SK-N-SH (cell line): ENCODE results near the gene CORO6. TPM values are rescaled to one million over a fixed set of nuclear protein-coding genes. Genes with fewer than 3 reads are reported as not detected.

Experiments
- CTCF ChIA-PET: fragments of 300-600, 350-600 bp; formaldehyde crosslinking; extraction: SDS; loops from one replicate; lab custom pipeline; 2021; lab: Yijun Ruan, JAX
- POLR2A ChIA-PET: fragments of 350-600 bp; sonication (Branson Sonifier 250); formaldehyde crosslinking; extraction: SDS; loops from one replicate; lab custom pipeline; 2020; ENCODE audit warnings: antibody characterized with exemption, inconsistent platforms; lab: Yijun Ruan, JAX
- DNase-seq: peaks from one replicate; pipeline ENCODE4 v3.0.0; 2012
- H2AFZ ChIP-seq: fragments of 200-600 bp; sonication (generic); 2 replicates; pipeline ENCODE4 v1.8.1; 2016; ENCODE audit warnings: antibody characterized with exemption, mild to moderate bottlenecking, low read depth
- H3F3A ChIP-seq: fragments of 200-600 bp; sonication (generic); replicated peaks from 2 replicates; pipeline ENCODE3; 2016; ENCODE audit warnings: antibody characterized with exemption, mild to moderate bottlenecking; ENCODE audit not compliant: insufficient read depth
- H3K27ac ChIP-seq, 2 experiments: fragments of 200-500 bp in 1 of 2; fragments of 200-600 bp in 1 of 2; sonication (Bioruptor generic) in 1 of 2; sonication (generic), shearing (Covaris generic) in 1 of 2; 2 replicates each; pipeline versions ENCODE4 v1.5.1 to v1.6.1; 2014 to 2016; ENCODE audit warnings: low read depth in 2 of 2, inconsistent platforms in 1 of 2, low read length in 1 of 2, mild to moderate bottlenecking in 1 of 2, mixed read lengths in 1 of 2
- H3K27me3 ChIP-seq: fragments of 200-600 bp; sonication (generic), shearing (Covaris generic); 2 replicates; pipeline ENCODE4 v1.6.1; 2016; ENCODE audit warnings: mixed run types; ENCODE audit not compliant: insufficient read depth
- H3K36me3 ChIP-seq, 2 experiments: fragments of 200-500 bp in 1 of 2; fragments of 200-600 bp in 1 of 2; sonication (Bioruptor generic) in 1 of 2; sonication (generic) in 1 of 2; replicated peaks in 1 of 2; 2 replicates each; pipeline versions ENCODE3 to v1.5.1; 2014 to 2016; ENCODE audit warnings: low read length in 1 of 2, mild to moderate bottlenecking in 1 of 2; ENCODE audit not compliant: insufficient read depth in 2 of 2, control insufficient read depth in 1 of 2
- H3K4me1 ChIP-seq, 2 experiments: fragments of 200-500 bp in 1 of 2; fragments of 200-600 bp in 1 of 2; sonication (Bioruptor generic) in 1 of 2; sonication (generic), shearing (Covaris generic) in 1 of 2; 2 replicates each; pipeline versions ENCODE4 v1.5.1 to v1.6.1; 2014 to 2016; ENCODE audit warnings: low read depth in 1 of 2, low read length in 1 of 2, mixed run types in 1 of 2; ENCODE audit not compliant: insufficient read depth in 2 of 2, control insufficient read depth in 1 of 2
- H3K4me2 ChIP-seq: fragments of 200-600 bp; sonication (generic), shearing (Covaris generic); 2 replicates; pipeline ENCODE4 v1.6.1; 2017; ENCODE audit warnings: mixed run types
- H3K4me3 ChIP-seq, 2 experiments: fragments of 200-500 bp in 1 of 2; fragments of 200-600 bp in 1 of 2; sonication (Bioruptor generic) in 1 of 2; sonication (generic), shearing (Covaris generic) in 1 of 2; 2 replicates each; pipeline versions ENCODE4 v1.5.1 to v1.8.1; 2014 to 2016; ENCODE audit warnings: low read depth in 2 of 2, inconsistent platforms in 1 of 2, low read length in 1 of 2, mild to moderate bottlenecking in 1 of 2, mixed read lengths in 1 of 2, moderate library complexity in 1 of 2
- H3K79me2 ChIP-seq: fragments of 200-600 bp; sonication (generic); 2 replicates; pipeline ENCODE4 v1.8.1; 2017; ENCODE audit warnings: mild to moderate bottlenecking; ENCODE audit not compliant: insufficient read depth
- H3K9ac ChIP-seq: fragments of 200-600 bp; sonication (generic); 2 replicates; pipeline ENCODE4 v1.6.1; 2017; ENCODE audit warnings: mixed run types
- H3K9me2 ChIP-seq: fragments of 200-600 bp; sonication (generic); 2 replicates; pipeline ENCODE4 v1.6.1; 2017; ENCODE audit warnings: mixed run types
- H3K9me3 ChIP-seq: fragments of 200-600 bp; sonication (generic); 2 replicates; pipeline ENCODE4 v1.6.1; 2017; ENCODE audit warnings: mixed run types, mild to moderate bottlenecking, moderate library complexity
- H4K20me1 ChIP-seq: fragments of 200-600 bp; sonication (generic); 2 replicates; pipeline ENCODE4 v1.6.1; 2017; ENCODE audit warnings: mild to moderate bottlenecking, mixed run types; ENCODE audit not compliant: insufficient read depth
- CHD2 ChIP-seq: fragments of 150-350 bp; IDR thresholded peaks from 2 replicates; pipeline ENCODE4 v1.6.1; 2018; ENCODE audit warnings: low read length; ENCODE audit not compliant: partially characterized antibody
- CTCF ChIP-seq: fragments of 200-600 bp; sonication (generic); IDR thresholded peaks from 2 replicates; pipeline ENCODE4 v1.6.1; 2017; ENCODE audit warnings: antibody characterized with exemption, mild to moderate bottlenecking, moderate library complexity
- MAX ChIP-seq: IDR thresholded peaks from 2 replicates; pipeline ENCODE4 v1.4.0; 2012; ENCODE audit warnings: low read depth
- MXI1 ChIP-seq: IDR thresholded peaks from 2 replicates; pipeline ENCODE4 v1.6.1; 2012; ENCODE audit warnings: mild to moderate bottlenecking, low read depth, low read length, improper control_type of control experiment
- REST ChIP-seq: IDR thresholded peaks from 2 replicates; pipeline ENCODE4 v1.6.1; 2012; ENCODE audit warnings: mild to moderate bottlenecking, low read depth, low read length, moderate library complexity
- WGBS: methylation state at CpG from one replicate; pipeline ENCODE4 v1.1.6; 2017; ENCODE audit warnings: low lambda C conversion rate; 5-methylcytosine and 5-hydroxymethylcytosine counted together
- polyA plus RNA-seq, 3 experiments: library from polyadenylated mRNA; depleted of rRNA; stranded (reverse); fragments of >200 nt; gene quantifications; 2 replicates each; pipeline ENCODE4 v1.2.3, GENCODE V29; 2012

The CORO6 gene
- polyA plus RNA-seq, 1 of the 3 experiments (the other 2 are of a cell fraction) = 18.4 TPM

- H3K4me3 ChIP-seq = peak overlapping the region in 1 of 2 experiments; percentile 89; a peak in 2 of 4 replicates
- no peaks in the 10 kb centered on the region for H3K9me2 ChIP-seq
- H3K4me2 ChIP-seq = peak overlapping the region; percentile 99
- H3K36me3 ChIP-seq = peaks cover 0 to 17% of the 10 kb centered on the region in 2 experiments
- 96% methylated on average over 4 of the region's 9 CpGs for WGBS
- ChIA-PET POLR2A (interaction anchor here (1.6 kb wide), 1 partner anchor 10 kb away, joined by 6 read pairs; no protein-coding TSS in a partner anchor), CTCF (interaction anchor here (0.8 to 12.7 kb wide), 6 partner anchors 8 to 506 kb away, joined by 3 to 166 read pairs (median 4); partner anchors contain the start of genes ABHD15 and TP53I13)
- peaks cover 66% of the 10 kb centered on the region for H4K20me1 ChIP-seq
- DNase-seq = no peak
- no peaks in the 10 kb centered on the region for H3K9me3 ChIP-seq
- TF ChIP-seq MAX = no peak
- no peak for TF ChIP-seq CHD2
- TF ChIP-seq MXI1 = no peak
- TF ChIP-seq, all 33 proteins: peak for 0
- peaks cover 19% of the 10 kb centered on the region for H3F3A ChIP-seq
- H3K27me3 ChIP-seq = no peaks in the 10 kb centered on the region
- H3K4me1 ChIP-seq = peaks cover 31 to 58% of the 10 kb centered on the region in 2 experiments
- H3K9ac ChIP-seq = no peak overlapping the region
- peaks cover 67% of the 10 kb centered on the region for H3K79me2 ChIP-seq
- no peak overlapping the region for H2AFZ ChIP-seq
- H3K27ac ChIP-seq = peak overlapping the region in 1 of 2 experiments; percentile 34; a peak in 1 of 4 replicates
Measured at GRCh38 chr17:29586676-29587469, 35.8 kb downstream of the CORO6 start.

GRCh38 chr17:29585080-29585751 lies 37.5 kb downstream of the CORO6 start:
- Histone ChIP-seq H3F3A (peaks cover 10% of the 10 kb centered on the region), H3K9me3 (no peaks in the 10 kb centered on the region), H4K20me1 (peaks cover 67% of the 10 kb centered on the region), H3K27me3 (no peaks in the 10 kb centered on the region), H3K27ac (no peak overlapping the region; a peak in 1 of 4 replicates), H3K4me2 (0 out of 2 replicates have a peak overlapping the region, but pooled peaks have one; percentile 15), H3K36me3 (peaks cover 0 to 25% of the 10 kb centered on the region in 2 experiments), H3K9ac (no peak overlapping the region), H3K4me1 (peaks cover 18 to 50% of the 10 kb centered on the region in 2 experiments; a peak in 3 of 4 replicates), H3K9me2 (no peaks in the 10 kb centered on the region), H2AFZ (no peak overlapping the region), H3K79me2 (peaks cover 74% of the 10 kb centered on the region), H3K4me3 (no peak overlapping the region)
- TF ChIP-seq REST = no peak
- TF ChIP-seq CTCF = peak; percentile 36
- ChIA-PET CTCF (interaction anchor here (1.0 to 12.7 kb wide), 4 partner anchors 15 to 346 kb away, joined by 3 to 166 read pairs (median 4); partner anchors contain the start of genes ABHD15 and TP53I13), POLR2A (no interaction called here)
- WGBS = 96% methylated on average over 6 of the region's 8 CpGs
- peak; percentile 24 for DNase-seq
